ENCODE data around the gene FBXL5.

The FBXL5 gene, protein sequence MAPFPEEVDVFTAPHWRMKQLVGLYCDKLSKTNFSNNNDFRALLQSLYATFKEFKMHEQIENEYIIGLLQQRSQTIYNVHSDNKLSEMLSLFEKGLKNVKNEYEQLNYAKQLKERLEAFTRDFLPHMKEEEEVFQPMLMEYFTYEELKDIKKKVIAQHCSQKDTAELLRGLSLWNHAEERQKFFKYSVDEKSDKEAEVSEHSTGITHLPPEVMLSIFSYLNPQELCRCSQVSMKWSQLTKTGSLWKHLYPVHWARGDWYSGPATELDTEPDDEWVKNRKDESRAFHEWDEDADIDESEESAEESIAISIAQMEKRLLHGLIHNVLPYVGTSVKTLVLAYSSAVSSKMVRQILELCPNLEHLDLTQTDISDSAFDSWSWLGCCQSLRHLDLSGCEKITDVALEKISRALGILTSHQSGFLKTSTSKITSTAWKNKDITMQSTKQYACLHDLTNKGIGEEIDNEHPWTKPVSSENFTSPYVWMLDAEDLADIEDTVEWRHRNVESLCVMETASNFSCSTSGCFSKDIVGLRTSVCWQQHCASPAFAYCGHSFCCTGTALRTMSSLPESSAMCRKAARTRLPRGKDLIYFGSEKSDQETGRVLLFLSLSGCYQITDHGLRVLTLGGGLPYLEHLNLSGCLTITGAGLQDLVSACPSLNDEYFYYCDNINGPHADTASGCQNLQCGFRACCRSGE

DNA sequence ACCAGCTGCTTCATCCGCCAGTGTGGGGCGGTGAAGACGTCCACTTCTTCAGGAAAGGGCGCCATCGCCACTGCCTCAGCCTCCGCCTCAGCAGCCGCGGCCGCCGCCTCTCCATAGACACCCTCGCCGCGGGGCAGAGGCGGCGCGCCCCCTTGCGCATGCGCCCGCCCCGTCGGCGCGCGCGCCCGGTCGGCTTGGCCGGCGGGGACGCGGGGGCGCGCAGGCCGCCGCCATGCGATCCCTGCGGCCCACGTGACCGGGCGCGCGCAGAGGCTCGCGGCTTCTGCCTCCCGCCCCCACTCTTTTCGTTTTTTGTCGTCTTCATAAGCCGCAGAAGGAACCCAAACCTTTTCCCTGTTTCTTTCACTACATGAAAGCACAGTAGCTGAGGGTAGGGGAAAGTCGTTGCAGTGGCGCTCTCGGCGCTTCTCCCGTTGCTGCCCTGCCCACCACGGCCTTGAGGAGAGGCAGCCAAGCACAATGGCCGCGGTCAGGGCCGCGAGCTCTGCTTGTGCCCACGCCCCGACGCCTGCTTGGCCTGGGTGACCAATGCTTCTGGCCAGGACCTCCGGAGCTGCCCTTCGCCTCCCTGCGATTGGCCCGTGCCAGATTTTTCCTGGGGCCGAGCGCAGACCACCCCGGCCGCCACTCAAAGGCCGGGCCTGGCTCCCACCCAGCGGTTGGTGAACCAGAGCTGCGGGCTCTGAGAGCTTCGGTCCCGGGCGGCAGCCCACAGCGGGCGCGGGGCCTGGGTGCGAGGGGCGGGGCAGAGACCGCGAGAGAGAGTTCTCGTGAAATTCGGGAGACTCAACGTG lies at the start of gene FBXL5:
TSS of gene FBXL5 (minus strand) at position 135 of the 815 bp plus-strand sequence. CDS start at position 65, 70 bp downstream.
- DNase-seq, result peak; percentile 89

DNA sequence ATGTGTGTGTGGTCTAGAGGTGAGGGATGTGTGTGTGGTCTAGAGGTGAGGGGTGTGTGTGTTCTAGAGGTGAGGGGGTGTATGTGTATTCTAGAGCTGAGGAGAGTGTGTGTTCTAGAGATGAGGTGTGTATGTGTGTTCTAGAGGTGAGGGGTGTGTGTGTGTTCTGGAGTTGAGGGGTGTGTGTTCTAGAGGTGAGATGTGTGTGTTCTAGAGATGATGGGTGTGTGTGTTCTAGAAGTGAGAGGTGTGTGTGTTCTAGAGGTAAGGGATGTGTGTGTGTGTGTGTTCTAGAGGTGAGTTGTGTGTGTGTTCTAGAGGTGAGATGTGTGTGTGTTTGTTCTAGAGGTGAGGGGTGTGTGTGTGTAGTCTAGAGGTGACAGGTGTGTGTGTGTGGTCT lies 49.0 kb upstream of the FBXL5 start:
- DNase-seq, result no peak

DNA sequence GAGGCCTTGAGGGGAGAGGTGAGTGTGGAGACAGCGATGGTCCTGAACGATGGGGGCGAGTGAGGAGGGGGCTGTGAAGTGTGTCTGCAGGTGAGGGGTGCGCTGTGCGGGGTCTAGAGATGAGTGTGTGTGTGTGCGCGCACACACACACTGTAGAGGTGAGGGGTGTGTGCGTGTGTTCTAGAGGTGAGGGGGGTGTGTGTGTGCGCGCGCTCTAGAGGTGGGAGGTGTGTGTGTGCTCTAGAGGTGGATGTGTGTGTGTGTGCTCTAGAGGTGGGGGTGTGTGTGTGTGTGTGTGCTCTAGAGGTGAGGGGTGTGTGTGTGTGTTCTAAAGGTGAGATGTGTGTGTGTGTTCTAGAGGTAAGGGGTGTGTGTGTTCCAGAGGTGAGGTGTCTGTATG lies 48.3 kb upstream of the FBXL5 start:
- no peak for DNase-seq

DNA sequence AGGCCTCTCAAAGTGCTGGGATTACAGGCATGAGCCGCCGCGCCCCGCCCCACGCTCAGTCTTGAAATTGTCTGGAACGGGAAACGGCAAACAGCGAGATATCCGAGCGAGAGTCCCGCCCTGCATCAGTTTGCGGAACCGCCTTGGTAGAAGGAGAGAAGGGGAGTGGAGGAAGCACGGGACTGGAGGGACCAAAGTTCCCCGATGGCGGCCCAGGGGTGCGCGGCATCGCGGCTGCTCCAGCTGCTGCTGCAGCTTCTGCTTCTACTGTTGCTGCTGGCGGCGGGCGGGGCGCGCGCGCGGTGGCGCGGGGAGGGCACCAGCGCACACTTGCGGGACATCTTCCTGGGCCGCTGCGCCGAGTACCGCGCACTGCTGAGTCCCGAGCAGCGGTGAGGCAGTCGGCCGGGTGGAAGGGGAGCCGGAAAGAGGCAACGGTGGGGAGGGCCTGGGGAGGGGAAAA lies 47.8 kb upstream of the FBXL5 start, which contains the start of gene BST1:
TSS of gene BST1 (plus strand) at position 125 of the 463 bp plus-strand sequence. CDS start at position 205, 80 bp downstream.
- peak; percentile 21 for DNase-seq

DNA sequence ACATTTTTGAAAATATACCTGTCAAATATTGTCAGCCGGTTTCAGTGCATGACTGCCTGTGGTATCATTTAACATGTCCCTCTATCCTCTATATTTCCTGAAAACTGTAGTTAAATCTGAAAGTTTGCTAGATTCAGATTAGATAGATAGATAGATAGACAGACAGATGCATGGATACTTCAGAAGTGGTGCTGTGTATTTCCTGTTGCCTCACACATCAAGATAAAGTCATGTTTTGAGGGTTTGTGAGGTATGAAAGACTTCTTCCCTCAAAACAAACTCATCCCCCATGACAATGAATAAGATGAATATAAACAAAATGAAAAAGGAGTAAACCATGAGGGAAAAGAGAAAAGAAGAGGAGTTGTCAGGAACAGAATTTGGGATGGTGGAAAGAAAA lies 41.7 kb upstream of the FBXL5 start:
- DNase-seq, result no peak

DNA sequence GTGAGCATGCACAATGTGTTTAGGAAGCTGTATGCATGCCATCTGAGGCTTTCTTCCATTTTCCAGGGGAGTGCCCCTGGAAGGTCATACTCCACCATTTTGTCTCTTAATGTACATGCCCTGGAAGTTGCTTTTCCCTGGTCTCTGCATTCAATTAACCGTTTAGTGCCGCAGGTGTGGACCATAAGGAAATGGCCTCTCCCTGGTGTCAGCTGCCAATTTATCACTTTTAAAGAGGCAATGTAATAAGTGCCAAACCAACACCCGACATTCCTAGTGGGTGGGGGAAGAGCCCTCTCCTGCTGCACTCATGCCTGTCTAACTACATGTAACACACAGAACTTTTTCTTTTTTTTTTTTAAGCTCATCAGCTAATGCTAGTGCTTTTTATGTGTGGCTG lies 40.6 kb upstream of the FBXL5 start:
- no peak for DNase-seq

DNA sequence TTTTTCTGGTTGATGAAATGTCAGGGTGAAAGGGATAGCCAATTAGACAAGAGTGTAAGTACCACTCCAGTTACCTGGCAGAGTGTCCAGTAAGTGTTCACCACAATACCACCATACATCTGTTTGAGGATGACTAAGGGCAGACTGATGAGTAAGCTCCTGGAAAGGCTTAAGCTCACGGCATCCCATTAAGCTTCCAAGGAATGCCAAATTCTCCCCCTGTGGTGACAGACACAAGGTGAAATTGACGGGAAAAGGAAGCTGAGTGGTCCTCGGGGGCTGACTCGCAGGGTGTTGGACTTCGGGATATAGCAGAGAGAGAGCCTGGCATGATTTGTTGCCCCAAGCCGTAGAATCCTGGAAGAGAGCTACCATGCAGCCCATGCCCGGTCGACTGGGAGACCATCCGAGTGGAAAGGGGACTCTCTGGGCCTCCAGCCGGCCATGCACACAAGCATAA lies 40.1 kb upstream of the FBXL5 start:
- no peak for DNase-seq

DNA sequence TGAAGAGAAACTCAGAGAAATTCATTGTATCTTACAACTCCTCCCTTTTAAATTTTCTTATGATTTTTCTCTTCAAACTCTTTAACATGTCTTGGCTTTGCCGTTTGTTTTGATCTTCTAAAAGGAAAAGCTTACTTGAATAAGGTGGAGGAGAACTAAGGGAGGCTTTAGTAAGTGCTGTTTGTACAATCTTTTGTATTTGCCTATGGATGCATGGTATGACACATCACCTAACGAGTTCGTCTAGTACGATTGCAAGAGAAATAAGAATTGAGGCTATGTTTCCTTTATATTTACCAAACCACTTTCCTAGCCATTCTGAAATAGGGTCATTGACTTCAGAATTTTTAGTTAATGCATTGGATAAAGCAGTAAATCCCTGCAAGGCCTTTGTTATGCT lies 39.3 kb upstream of the FBXL5 start:
- no peak for DNase-seq

DNA sequence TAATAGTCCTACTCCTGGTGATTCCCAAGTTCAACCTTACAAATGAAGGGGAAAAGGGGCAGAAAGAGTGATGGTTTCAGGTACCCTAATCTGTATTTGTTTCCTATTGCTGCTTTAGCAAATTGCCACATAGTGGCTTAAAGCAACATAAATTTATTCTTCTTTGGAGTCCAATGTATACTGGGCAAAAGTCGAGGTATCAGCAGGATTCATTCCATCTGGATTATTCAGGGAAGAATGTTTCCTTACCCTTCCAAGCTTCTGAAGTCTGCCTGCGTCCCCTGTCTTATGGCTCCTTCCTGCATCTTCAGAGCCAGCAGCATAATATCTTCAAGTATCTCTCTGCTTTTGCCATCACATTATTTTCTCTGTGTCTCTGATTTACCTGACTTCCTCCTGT lies 37.4 kb upstream of the FBXL5 start:
- DNase-seq, result no peak

DNA sequence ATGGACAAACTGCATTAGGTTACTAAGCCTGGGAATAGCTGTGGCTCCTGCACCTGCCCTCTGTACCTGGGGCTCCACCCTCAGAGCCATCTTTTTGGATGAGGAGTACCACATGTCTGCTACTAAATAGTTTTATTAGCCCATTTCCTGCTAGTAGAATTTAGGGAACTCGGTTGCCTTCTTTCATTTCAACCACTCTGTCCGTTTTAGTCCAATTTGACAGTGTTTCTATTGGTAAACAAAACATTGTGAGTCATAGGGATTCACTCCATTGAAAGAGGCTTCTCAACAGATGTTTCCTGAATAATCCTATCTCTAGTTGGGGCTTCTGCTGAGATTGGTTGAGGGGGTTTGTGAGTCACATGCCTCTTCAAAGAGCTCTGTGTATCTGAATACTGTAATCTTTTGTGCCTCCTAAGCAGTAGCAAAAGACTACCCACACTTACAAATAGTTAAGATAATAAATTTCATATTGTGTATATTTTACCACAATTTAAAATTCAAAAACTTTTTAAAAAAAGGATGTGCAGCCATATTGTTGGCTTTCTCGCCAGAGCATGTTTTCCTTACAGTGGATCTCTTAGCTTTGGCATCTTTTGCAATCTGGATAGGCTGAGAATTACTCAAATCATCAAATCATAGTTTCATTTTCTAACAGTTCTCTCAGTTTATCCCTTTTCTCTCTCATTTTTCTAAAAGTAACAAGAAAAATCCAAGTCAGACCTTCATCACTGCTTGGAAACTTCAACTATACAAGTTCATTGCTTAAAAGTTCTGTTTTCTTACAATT lies 36.4 kb upstream of the FBXL5 start:
- no peak for DNase-seq

DNA sequence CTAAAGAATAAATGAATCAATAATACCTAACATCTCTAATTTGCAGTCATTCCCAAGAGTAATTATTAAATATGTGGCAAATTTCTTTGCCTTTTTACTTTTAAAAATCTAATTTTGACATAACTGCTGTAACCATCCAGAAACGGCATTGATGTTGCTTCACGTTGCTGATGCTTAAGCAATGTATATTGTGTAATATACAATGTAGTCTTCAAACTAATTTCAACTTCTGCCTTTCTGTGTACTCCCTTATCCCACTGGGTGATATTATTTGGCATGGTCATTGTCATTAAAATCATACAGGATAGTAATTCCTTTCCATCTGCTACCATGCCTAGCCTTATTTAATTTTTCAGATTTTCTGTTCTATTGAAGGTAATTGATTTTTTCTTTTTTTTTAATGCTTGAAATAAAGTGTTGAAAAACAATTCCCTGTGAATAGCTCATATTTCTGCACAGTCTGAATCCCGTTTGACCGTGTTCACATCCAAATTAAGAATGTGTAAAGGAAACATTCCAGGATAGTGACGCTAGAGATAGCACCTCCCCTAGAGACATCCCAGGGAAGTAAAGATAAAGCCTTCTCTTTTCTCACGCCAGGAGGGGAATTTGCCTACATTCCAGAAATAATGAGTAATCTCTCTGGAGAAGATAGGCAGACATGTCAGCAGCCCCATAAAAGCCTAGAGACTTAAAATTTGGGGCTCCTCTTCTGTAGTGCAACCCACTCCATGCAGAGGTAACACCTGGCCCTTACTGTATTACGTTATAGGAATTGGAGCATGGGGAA lies 35.1 kb upstream of the FBXL5 start:
- DNase-seq, result no peak

DNA sequence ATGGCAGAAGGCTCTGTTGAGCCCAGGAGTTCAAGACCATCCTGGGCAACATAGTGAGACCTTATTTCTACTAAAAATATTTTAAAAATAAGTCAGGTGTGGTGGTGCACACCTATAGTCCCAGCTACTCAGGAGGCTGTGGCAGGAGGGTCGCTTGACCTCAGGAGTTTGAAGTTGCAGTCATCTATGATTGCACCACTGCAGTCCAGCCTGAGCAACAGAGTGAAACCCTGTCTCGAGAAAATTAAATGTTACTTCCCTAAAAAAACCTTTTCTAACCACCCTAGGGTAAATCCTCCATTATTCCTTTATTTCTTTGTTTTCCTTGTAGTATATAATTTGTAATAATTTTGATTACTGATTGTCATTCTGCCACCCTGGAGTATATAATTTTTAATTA lies 34.4 kb upstream of the FBXL5 start:
- DNase-seq, result no peak

DNA sequence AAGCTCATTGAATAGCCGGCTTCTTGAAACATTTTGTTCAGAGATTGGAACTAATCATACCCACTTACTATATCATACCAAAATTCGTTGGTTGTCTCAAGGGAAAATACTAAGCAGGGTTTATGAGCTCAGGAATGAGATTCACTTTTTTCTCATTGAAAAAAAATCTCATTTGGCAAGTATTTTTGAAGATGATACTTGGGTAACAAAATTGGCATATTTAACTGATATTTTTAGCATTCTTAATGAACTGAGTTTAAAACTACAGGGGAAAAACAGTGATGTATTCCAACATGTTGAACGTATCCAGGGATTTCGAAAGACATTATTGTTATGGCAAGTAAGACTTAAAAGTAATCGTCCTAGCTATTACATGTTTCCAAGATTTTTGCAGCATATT lies 32.9 kb upstream of the FBXL5 start:
- no peak for DNase-seq

DNA sequence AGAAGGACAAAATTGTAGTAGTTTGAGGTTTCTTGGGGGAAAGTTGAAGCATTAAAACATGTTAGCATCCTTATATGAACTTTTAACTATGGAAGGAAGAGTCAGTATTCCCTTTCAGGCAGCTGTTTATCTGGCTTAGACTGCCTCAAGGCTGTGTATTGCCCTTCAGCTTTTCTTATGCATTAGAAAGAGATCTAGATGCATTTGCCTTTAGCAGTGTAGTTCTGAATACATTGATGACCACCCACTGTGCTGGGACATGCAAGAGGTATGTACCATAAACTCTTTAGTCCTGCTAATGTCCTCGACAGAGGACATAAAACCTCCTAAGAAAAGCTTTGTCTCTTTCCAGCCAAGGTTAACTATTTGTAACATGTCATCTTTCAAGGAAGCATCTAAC lies 29.3 kb upstream of the FBXL5 start:
- DNase-seq, result no peak

DNA sequence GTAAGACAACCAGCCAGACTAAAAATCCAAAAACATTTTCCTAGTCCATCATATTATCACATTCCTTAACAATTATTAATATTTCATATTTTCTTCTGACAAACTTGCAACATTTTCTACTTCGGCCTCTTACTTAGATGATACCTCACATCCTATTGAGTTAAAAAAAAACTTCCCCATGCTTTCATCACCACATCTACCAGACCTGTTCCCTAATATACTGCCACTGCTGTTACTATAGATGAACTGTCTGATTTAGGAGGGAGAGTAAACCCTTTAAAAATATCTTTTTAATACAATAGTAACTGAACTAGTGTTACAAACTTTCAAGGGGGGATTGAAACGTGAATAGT lies 28.0 kb upstream of the FBXL5 start:
- DNase-seq, result no peak

DNA sequence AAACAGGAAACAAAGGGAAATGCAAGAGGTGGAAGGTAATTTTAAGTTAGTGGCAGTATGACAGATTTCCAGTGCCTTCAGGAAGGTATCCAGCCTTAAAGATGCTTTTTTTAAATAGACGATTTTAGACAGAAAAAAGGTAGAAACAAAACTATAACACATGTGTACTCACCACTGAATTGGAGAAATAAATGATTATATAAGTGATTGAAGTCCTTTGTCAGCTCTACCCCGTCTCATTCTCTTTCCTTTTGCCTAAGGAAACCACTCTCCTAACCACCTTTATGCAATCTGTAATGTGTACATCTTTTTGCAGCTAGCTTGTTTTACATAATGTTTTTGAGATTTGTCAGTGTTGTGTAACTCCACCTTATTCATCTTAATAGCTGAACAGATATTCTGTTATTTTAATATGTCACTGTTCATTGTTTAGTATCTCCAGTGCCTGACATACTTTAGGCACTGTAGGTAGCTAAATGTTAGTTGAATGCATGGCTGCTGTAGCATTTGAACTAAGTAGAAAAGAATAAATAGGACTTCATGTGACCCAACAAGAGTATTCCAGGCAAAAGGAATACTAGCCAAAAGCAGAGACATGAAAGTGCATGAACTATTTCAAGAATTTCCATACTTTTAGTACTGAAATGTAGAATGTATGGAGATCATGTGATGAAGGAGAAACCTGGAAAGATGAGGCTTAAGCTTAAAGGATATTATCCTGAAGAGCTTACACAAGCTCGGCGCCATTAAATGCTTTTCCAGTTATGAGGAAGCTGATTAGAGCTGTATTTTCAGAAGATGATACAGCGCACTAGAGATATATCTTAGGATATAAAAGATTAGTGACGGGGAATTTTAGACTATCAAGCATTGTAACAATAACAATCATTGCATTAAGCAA lies 27.3 kb upstream of the FBXL5 start:
- DNase-seq, result no peak

DNA sequence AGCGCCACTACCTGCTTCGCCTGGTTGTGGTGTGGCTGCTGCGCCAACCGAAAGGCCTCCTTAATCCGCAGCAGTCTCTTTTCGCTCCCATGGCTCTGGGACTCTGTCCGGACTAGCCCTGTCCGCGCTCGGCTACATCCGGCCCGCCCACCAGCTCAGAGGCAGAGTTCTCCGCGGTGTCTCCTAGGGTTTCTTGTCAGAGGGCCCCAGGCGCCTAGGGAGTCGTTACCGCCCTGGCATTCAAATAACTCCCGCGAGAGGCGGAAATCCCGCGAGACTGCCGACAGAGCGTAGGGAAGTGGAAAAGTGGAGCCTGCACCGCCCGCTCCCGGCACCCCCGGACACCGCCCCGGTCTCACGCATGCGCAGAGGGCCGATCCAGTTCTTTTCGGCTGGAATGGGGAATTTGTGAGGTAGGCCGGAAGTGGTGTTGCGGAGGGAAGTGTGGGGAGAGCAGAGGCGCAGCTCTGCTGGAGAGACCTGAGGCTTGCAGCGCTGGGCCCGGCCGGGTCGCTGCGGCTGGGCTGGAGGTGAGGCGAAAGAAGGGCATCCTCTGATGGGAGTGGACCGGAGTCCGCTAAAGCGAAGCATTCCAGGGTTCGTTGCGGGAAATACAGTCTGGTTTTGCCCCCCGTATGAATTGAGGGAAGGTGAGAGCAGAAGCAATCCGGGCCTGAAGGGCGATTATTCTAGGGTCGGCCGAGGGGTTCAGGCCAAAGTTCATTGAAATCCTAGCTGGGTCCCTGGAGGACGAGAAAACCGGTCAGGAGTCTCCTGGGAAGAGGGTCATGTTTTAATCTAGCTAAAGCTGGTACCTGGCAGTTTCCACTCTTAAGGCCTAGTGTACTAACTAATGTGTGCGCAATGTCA lies 26.4 kb upstream of the FBXL5 start, which contains the start of gene FAM200B:
TSS of gene FAM200B (plus strand) at position 456 of the 870 bp plus-strand sequence. CDS start 5,151 bp downstream, outside the sequence.
- peak; percentile 94 for DNase-seq

DNA sequence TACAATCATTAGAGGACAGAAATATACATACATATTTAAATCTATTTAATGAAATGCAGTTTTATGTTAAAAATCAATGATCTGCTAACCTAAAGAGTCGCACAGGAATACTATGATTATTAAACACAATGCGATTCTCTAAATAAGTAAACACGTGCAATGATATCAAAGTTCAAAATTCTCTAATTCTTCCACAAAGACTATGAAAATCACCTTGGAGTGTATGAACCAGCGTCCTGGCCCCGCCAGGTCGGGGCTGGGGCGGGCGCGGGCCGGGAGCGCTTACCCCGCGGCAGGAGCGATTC lies 25.9 kb upstream of the FBXL5 start:
- no peak for DNase-seq

DNA sequence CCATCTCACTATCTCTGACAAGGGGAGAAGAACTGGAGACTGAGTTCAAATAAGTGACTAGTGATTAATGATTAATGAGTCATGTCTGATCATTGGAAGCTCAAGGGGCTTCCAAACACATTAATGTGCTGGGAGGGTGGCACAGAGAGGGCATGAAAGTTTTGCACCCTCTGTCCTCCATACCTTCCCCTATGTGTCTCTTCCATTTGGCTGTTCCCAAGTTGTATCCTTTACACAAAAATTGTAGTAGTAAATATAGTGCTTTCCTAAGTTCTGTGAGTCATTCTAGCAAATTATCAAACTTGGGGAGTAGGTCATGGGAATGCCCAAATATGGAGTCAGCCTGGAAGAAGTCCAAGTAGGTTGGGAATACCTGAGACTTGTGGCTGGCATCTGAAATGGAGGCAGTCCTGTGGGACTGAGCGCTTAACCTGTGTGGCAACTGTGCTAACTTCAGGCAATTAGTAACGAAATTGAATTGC lies 22.4 kb upstream of the FBXL5 start:
- DNase-seq, result no peak

Measured in RPMI8226 (cell line).